Measurements from ENCODE around the gene RAC3. TPM values are rescaled to one million over a fixed set of nuclear protein-coding genes. Genes with fewer than 3 reads are reported as not detected.

The RAC3 gene
- total RNA-seq, 2 donors from 2014 or later = 41.8 to 93.9 TPM

- no peak overlapping the region for H3K27ac ChIP-seq
- no peak for TF ChIP-seq CTCF (IDR thresholded peaks at IDR 0.05)
- TF ChIP-seq POLR2A (IDR thresholded peaks at IDR 0.05) = no peak
- 90% methylated on average over 16 of the region's 22 CpGs for WGBS
- H3K27me3 ChIP-seq (replicated peaks; ENCODE audit: insufficient read depth) = no peaks in the 10 kb centered on the region
- no peaks in the 10 kb centered on the region for H3K9me3 ChIP-seq
- no peak overlapping the region for H3K4me3 ChIP-seq
- intact Hi-C loops (cut with DNase I) = no loop called here
- DNase-seq (ENCODE audit: low spot score) = no peak
- H3K36me3 ChIP-seq = peaks cover 61 to 66% of the 10 kb centered on the region in 2 donors
- H3K4me1 ChIP-seq (replicated peaks) = no peaks in the 10 kb centered on the region
Measured at GRCh38 chr17:82081966-82082365, 50.5 kb downstream of the RAC3 start.

- TF ChIP-seq POLR2AphosphoS5 (IDR thresholded peaks at IDR 0.05) (no peak), CTCF (IDR thresholded peaks at IDR 0.05) (no peak), POLR2A (IDR thresholded peaks at IDR 0.05) (no peak)
- no peaks in the 10 kb centered on the region for H3K4me1 ChIP-seq (replicated peaks)
- DNase-seq (ENCODE audit: low spot score) = no peak
- H3K9me3 ChIP-seq = no peaks in the 10 kb centered on the region
- H3K36me3 ChIP-seq = peaks cover 65 to 71% of the 10 kb centered on the region in 2 donors
- 88% methylated on average over 19 of the region's 19 CpGs for WGBS
- H3K27ac ChIP-seq = no peak overlapping the region
- no peak overlapping the region for H3K4me3 ChIP-seq
- H3K27me3 ChIP-seq (replicated peaks; ENCODE audit: insufficient read depth) = no peaks in the 10 kb centered on the region
- intact Hi-C loops (cut with DNase I) = no loop called here
Measured at GRCh38 chr17:82082456-82082855, 51.0 kb downstream of the RAC3 start.

GRCh38 chr17:82083009-82083408 lies 51.5 kb downstream of the RAC3 start:
- H3K4me3 ChIP-seq = no peak overlapping the region
- no peak overlapping the region for H3K27ac ChIP-seq
- DNase-seq (ENCODE audit: low spot score) = no peak
- H3K36me3 ChIP-seq = peaks cover 70 to 76% of the 10 kb centered on the region in 2 donors
- no peaks in the 10 kb centered on the region for H3K4me1 ChIP-seq (replicated peaks)
- 92% methylated on average over 23 of the region's 24 CpGs for WGBS
- no peak for TF ChIP-seq CTCF (IDR thresholded peaks at IDR 0.05)
- TF ChIP-seq POLR2A (IDR thresholded peaks at IDR 0.05) = no peak
- no peak for TF ChIP-seq POLR2AphosphoS5 (IDR thresholded peaks at IDR 0.05)
- H3K27me3 ChIP-seq (replicated peaks; ENCODE audit: insufficient read depth) = no peaks in the 10 kb centered on the region
- intact Hi-C loops (cut with DNase I) = no loop called here
- H3K9me3 ChIP-seq = no peaks in the 10 kb centered on the region

Other genes starting within 250 kb of the RAC3 start
- gene GCGR, start 227.5 kb upstream of the RAC3 start, total RNA-seq = under 1 TPM in 1 of 2 donors, not detected in 1; 0.97 TPM
- 100 to 1,000 TPM in 1 of 2 donors, 10 to 100 TPM in 1; 83.6 to 150 TPM for gene MCRIP1, start 198.4 kb upstream of the RAC3 start, total RNA-seq
- 1 to 10 TPM in 1 of 2 donors, not detected in 1; 1.6 TPM for gene PPP1R27, start 196.6 kb upstream of the RAC3 start, total RNA-seq
- 1,000 to 10,000 TPM in 1 of 2 donors, 100 to 1,000 TPM in 1; 509 to 2,101 TPM for gene P4HB, start 171.1 kb upstream of the RAC3 start, total RNA-seq
- gene ARHGDIA, start 160.3 kb upstream of the RAC3 start, total RNA-seq = 100 to 1,000 TPM; 193 to 274 TPM
- 100 to 1,000 TPM in 1 of 2 donors, 10 to 100 TPM in 1; 83.9 to 108 TPM for gene ALYREF, start 140.1 kb upstream of the RAC3 start, total RNA-seq
- 100 to 1,000 TPM; 128 to 278 TPM for gene ANAPC11, start 140.0 kb upstream of the RAC3 start, total RNA-seq
- 10 to 100 TPM in 1 of 2 donors, 1 to 10 TPM in 1; 9.8 to 10.9 TPM for gene NPB, start 129.4 kb upstream of the RAC3 start, total RNA-seq
- 10 to 100 TPM; 51.4 to 69.2 TPM for gene PCYT2, start 120.3 kb upstream of the RAC3 start, total RNA-seq
- 10 to 100 TPM; 22.4 to 39.9 TPM for gene SIRT7, start 113.5 kb upstream of the RAC3 start, total RNA-seq
- 10 to 100 TPM; 11.3 to 27.7 TPM for gene MAFG, start 103.9 kb upstream of the RAC3 start, total RNA-seq
- gene PYCR1, start 94.4 kb upstream of the RAC3 start, total RNA-seq = 10 to 100 TPM; 35.0 to 91.2 TPM
- gene MYADML2, start 84.4 kb upstream of the RAC3 start, total RNA-seq = under 1 TPM in 1 of 2 donors, not detected in 1; 0.14 TPM
- gene NOTUM, start 70.5 kb upstream of the RAC3 start, total RNA-seq = 1 to 10 TPM in 1 of 2 donors, under 1 TPM in 1; 0.50 to 8.3 TPM
- gene ASPSCR1, start 54.0 kb upstream of the RAC3 start, total RNA-seq = 10 to 100 TPM; 30.7 to 39.7 TPM
- gene CENPX, start 8.8 kb upstream of the RAC3 start, total RNA-seq = 100 to 1,000 TPM in 1 of 2 donors, 10 to 100 TPM in 1; 84.9 to 263 TPM
- 10 to 100 TPM; 22.2 to 24.1 TPM for gene LRRC45, start 8.4 kb upstream of the RAC3 start, total RNA-seq
- gene DCXR, start 6.0 kb downstream of the RAC3 start, total RNA-seq = 100 to 1,000 TPM; 235 to 744 TPM
- gene RFNG, start 20.1 kb downstream of the RAC3 start, total RNA-seq = 10 to 100 TPM; 48.8 to 92.7 TPM
- 100 to 1,000 TPM; 163 to 182 TPM for gene GPS1, start 20.2 kb downstream of the RAC3 start, total RNA-seq
- gene DUS1L, start 34.1 kb downstream of the RAC3 start, total RNA-seq = 100 to 1,000 TPM in 1 of 2 donors, 10 to 100 TPM in 1; 95.9 to 119 TPM
- 100 to 1,000 TPM; 192 to 388 TPM for gene FASN, start 66.6 kb downstream of the RAC3 start, total RNA-seq
- 10 to 100 TPM; 57.6 to 62.8 TPM for gene CCDC57, start 181.2 kb downstream of the RAC3 start, total RNA-seq
- gene SLC16A3, start 197.4 kb downstream of the RAC3 start, total RNA-seq = 10 to 100 TPM in 1 of 2 donors, 1 to 10 TPM in 1; 5.0 to 69.2 TPM
- gene CSNK1D, start 242.0 kb downstream of the RAC3 start, total RNA-seq = 100 to 1,000 TPM in 1 of 2 donors, 10 to 100 TPM in 1; 80.3 to 155 TPM